Activated T-cell treated with anti-CD3 and anti-CD28 coated beads, Interleukin-2, amount 50 U/mL, for 24 hours (primary cell): ENCODE measurements around the gene DPYSL5.
"Not testable (repeated sequence)": the region's sequence is repeated elsewhere in the genome, so short reads cannot be mapped to it uniquely, and the experiment has no call there.

Experiments used
- DNase-seq: peaks from one replicate; pipeline ENCODE4 v3.0.0-alpha.2; 2020
- H3K27ac Mint-ChIP-seq: 2 replicates; pipeline ENCODE4 v1.8.0; 2020; ENCODE audit warnings: mild to moderate bottlenecking, mixed read lengths
- H3K27me3 Mint-ChIP-seq: 2 replicates; pipeline ENCODE4 v1.8.0; 2020; ENCODE audit warnings: mixed read lengths
- H3K36me3 Mint-ChIP-seq: 2 replicates; pipeline ENCODE4 v1.8.0; 2020; ENCODE audit warnings: low read depth, mixed read lengths
- H3K4me1 Mint-ChIP-seq: 2 replicates; pipeline ENCODE4 v1.8.0; 2020; ENCODE audit warnings: low read depth, mixed read lengths
- H3K4me3 Mint-ChIP-seq: 2 replicates; pipeline ENCODE4 v1.8.0; 2020; ENCODE audit warnings: mild to moderate bottlenecking, moderate library complexity, mixed read lengths
- H3K9me3 Mint-ChIP-seq: 2 replicates; pipeline ENCODE4 v1.8.0; 2020; ENCODE audit warnings: mixed read lengths

DPYSL5 gene, protein sequence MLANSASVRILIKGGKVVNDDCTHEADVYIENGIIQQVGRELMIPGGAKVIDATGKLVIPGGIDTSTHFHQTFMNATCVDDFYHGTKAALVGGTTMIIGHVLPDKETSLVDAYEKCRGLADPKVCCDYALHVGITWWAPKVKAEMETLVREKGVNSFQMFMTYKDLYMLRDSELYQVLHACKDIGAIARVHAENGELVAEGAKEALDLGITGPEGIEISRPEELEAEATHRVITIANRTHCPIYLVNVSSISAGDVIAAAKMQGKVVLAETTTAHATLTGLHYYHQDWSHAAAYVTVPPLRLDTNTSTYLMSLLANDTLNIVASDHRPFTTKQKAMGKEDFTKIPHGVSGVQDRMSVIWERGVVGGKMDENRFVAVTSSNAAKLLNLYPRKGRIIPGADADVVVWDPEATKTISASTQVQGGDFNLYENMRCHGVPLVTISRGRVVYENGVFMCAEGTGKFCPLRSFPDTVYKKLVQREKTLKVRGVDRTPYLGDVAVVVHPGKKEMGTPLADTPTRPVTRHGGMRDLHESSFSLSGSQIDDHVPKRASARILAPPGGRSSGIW

GRCh38 chr2:26847655-26848335 lies at the start of gene DPYSL5:
Gene DPYSL5, plus strand, starts transcription at chr2:26848132. Its CDS starts 50,368 bp downstream, at chr2:26898500.
- H3K27me3 Mint-ChIP-seq, result peaks cover 75% of the 10 kb centered on the region
- peaks cover 20% of the 10 kb centered on the region for H3K4me1 Mint-ChIP-seq
- H3K9me3 Mint-ChIP-seq, result no peaks in the 10 kb centered on the region
- H3K36me3 Mint-ChIP-seq, result no peaks in the 10 kb centered on the region
- no peak within 1 kb of the TSS for H3K27ac Mint-ChIP-seq
- DNase-seq, result peak; percentile 49
- peak within 1 kb of the TSS; percentile 48 for H3K4me3 Mint-ChIP-seq

DNA sequence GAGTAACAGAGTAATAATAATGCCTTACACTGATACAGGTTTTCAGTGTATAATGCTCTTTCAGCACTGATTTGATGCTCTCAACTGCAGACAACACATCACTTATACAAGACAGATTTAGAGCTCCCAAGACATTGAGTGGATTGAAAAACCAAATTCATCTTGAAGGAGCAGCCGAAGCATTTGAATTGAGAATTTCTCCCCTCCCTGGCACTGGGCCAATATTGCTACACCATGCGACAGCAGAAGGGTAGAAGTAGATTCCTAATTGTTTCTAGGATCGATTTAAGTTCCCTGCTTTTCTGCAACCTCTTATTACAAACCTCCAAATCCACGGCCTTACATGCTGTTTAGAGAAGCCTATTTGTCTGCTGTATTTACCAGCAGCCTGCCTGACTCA lies 46.6 kb upstream of the DPYSL5 start:
- Mint-ChIP-seq H3K9me3 (no peaks in the 10 kb centered on the region), H3K27ac (no peak overlapping the region), H3K4me3 (no peak overlapping the region), H3K27me3 (no peaks in the 10 kb centered on the region), H3K36me3 (peaks cover 13% of the 10 kb centered on the region), H3K4me1 (no peaks in the 10 kb centered on the region)
- no peak for DNase-seq

GRCh38 chr2:26801796-26802195 lies 46.1 kb upstream of the DPYSL5 start:
- Mint-ChIP-seq H3K27ac (no peak overlapping the region), H3K4me3 (no peak overlapping the region), H3K27me3 (no peaks in the 10 kb centered on the region), H3K36me3 (peaks cover 9% of the 10 kb centered on the region), H3K9me3 (no peaks in the 10 kb centered on the region), H3K4me1 (no peaks in the 10 kb centered on the region)
- DNase-seq, result no peak

DNA sequence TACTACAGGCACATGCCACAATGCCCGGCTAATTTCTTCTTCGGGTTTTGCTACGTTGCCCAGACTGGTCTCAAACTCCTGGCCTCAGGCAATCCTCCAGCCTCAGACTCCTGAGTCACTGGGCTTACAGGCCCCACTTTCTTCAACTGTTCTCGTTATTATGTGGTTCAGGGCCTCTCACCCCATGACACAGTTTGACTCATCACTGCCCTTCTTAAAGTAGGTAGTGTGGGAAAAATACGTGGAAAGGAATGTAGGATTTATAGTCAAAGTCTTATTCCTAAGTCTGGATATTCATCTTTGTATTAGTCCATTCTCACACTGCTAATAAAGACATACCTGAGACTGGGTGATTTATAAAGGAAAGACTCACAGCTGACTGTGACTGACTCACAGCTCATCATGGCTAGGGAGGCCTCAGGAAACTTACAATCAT lies 42.7 kb upstream of the DPYSL5 start:
- Mint-ChIP-seq H3K9me3 (no peaks in the 10 kb centered on the region), H3K36me3 (no peaks in the 10 kb centered on the region), H3K4me1 (peaks cover 12% of the 10 kb centered on the region), H3K4me3 (no peak overlapping the region), H3K27ac (no peak overlapping the region), H3K27me3 (no peaks in the 10 kb centered on the region)
- DNase-seq, result no peak

GRCh38 chr2:26807788-26808460 lies 40.0 kb upstream of the DPYSL5 start:
- no peaks in the 10 kb centered on the region for H3K27me3 Mint-ChIP-seq
- H3K27ac Mint-ChIP-seq, result no peak overlapping the region
- no peaks in the 10 kb centered on the region for H3K36me3 Mint-ChIP-seq
- peaks cover 24% of the 10 kb centered on the region for H3K4me1 Mint-ChIP-seq
- DNase-seq, result no peak
- H3K4me3 Mint-ChIP-seq, result no peak overlapping the region
- H3K9me3 Mint-ChIP-seq, result no peaks in the 10 kb centered on the region

GRCh38 chr2:26809211-26809610 lies 38.7 kb upstream of the DPYSL5 start:
- Mint-ChIP-seq H3K36me3 (no peaks in the 10 kb centered on the region), H3K27ac (peak overlapping the region; percentile 9), H3K27me3 (no peaks in the 10 kb centered on the region), H3K4me1 (peaks cover 24% of the 10 kb centered on the region), H3K9me3 (no peaks in the 10 kb centered on the region), H3K4me3 (no peak overlapping the region)
- no peak for DNase-seq

GRCh38 chr2:26809876-26810577 lies 37.9 kb upstream of the DPYSL5 start:
- DNase-seq, result no peak
- Mint-ChIP-seq H3K36me3 (no peaks in the 10 kb centered on the region), H3K27ac (no peak overlapping the region), H3K4me1 (peaks cover 24% of the 10 kb centered on the region), H3K9me3 (no peaks in the 10 kb centered on the region), H3K4me3 (no peak overlapping the region), H3K27me3 (peaks cover 2% of the 10 kb centered on the region)

GRCh38 chr2:26811261-26811660 lies 36.7 kb upstream of the DPYSL5 start:
- H3K4me3 Mint-ChIP-seq, result no peak overlapping the region
- no peak for DNase-seq
- H3K9me3 Mint-ChIP-seq, result no peaks in the 10 kb centered on the region
- H3K4me1 Mint-ChIP-seq, result peaks cover 26% of the 10 kb centered on the region
- H3K27me3 Mint-ChIP-seq, result peaks cover 6% of the 10 kb centered on the region
- H3K36me3 Mint-ChIP-seq, result no peaks in the 10 kb centered on the region
- H3K27ac Mint-ChIP-seq, result no peak overlapping the region

GRCh38 chr2:26811791-26812694 lies 35.9 kb upstream of the DPYSL5 start:
- peaks cover 26% of the 10 kb centered on the region for H3K4me1 Mint-ChIP-seq
- DNase-seq, result no peak
- no peaks in the 10 kb centered on the region for H3K36me3 Mint-ChIP-seq
- H3K27me3 Mint-ChIP-seq, result peaks cover 11% of the 10 kb centered on the region
- H3K27ac Mint-ChIP-seq, result no peak overlapping the region
- no peak overlapping the region for H3K4me3 Mint-ChIP-seq
- no peaks in the 10 kb centered on the region for H3K9me3 Mint-ChIP-seq

DNA sequence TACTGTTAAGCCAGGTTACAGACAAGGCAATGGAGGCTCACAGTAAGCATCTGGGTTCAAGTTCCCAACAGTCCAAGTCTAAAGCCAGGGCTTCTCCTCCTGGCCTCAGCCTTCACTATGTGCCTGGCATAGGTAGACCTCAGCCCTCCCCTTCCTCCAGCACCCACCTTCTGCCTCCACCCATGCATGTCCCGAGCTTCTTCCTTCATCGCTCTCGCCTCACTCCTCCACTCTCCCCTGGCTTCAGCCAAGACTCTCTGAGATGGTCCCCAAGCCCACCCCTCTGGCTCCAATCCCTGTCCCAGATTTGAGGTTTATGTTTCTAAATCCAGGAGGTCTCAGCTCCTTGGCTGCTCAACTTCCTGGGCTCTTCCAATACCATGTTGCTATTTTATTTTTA lies 35.2 kb upstream of the DPYSL5 start:
- no peaks in the 10 kb centered on the region for H3K9me3 Mint-ChIP-seq
- H3K4me1 Mint-ChIP-seq, result peaks cover 26% of the 10 kb centered on the region
- DNase-seq, result no peak
- no peaks in the 10 kb centered on the region for H3K36me3 Mint-ChIP-seq
- no peak overlapping the region for H3K27ac Mint-ChIP-seq
- H3K4me3 Mint-ChIP-seq, result no peak overlapping the region
- peaks cover 11% of the 10 kb centered on the region for H3K27me3 Mint-ChIP-seq

GRCh38 chr2:26814072-26814765 lies 33.7 kb upstream of the DPYSL5 start:
- DNase-seq, H3K4me3 Mint-ChIP-seq, H3K36me3 Mint-ChIP-seq, H3K27ac Mint-ChIP-seq, H3K9me3 Mint-ChIP-seq: not testable (repeated sequence)
- Mint-ChIP-seq H3K4me1 (peaks cover 21% of the 10 kb centered on the region), H3K27me3 (peaks cover 11% of the 10 kb centered on the region)

GRCh38 chr2:26816893-26817292 lies 31.0 kb upstream of the DPYSL5 start:
- peaks cover 1% of the 10 kb centered on the region for H3K4me1 Mint-ChIP-seq
- no peaks in the 10 kb centered on the region for H3K9me3 Mint-ChIP-seq
- peaks cover 11% of the 10 kb centered on the region for H3K27me3 Mint-ChIP-seq

GRCh38 chr2:26818255-26818654 lies 29.7 kb upstream of the DPYSL5 start:
- no peaks in the 10 kb centered on the region for H3K9me3 Mint-ChIP-seq
- no peak overlapping the region for H3K27ac Mint-ChIP-seq
- no peak for DNase-seq
- H3K4me3 Mint-ChIP-seq, result no peak overlapping the region
- no peaks in the 10 kb centered on the region for H3K36me3 Mint-ChIP-seq
- peaks cover 11% of the 10 kb centered on the region for H3K27me3 Mint-ChIP-seq
- H3K4me1 Mint-ChIP-seq, result peaks cover 1% of the 10 kb centered on the region

More at GRCh38 chr2:26816893-26817292, 31.0 kb upstream of the DPYSL5 start:
- Mint-ChIP-seq H3K4me3 (no peak overlapping the region), H3K27ac (no peak overlapping the region), H3K36me3 (no peaks in the 10 kb centered on the region)
- no peak for DNase-seq
